GM12878 (cell line): Measurements from ENCODE around the gene HYOU1. TPM values are rescaled to one million over a fixed set of nuclear protein-coding genes. Genes with fewer than 3 reads are reported as not detected.

Source experiments
- ASH2L ChIP-seq: fragments of 300-600, 200-600 bp; sonication (generic); IDR thresholded peaks from 2 replicates; pipeline ENCODE4 v1.6.1; 2017; ENCODE audit warnings: low read depth, mild to moderate bottlenecking, borderline replicate concordance
- GATAD2B ChIP-seq: fragments of 450-650 bp; conservative IDR thresholded peaks from 2 replicates; pipeline ENCODE4 v1.6.1; 2017; ENCODE audit warnings: low read depth, mild to moderate bottlenecking, moderate library complexity
- HCFC1 ChIP-seq: fragments of 150-350 bp; IDR thresholded peaks from 2 replicates; pipeline ENCODE4 v1.6.1; 2014; ENCODE audit warnings: low read length
- IKZF1 ChIP-seq: fragments of 450-650 bp; conservative IDR thresholded peaks from 2 replicates; pipeline ENCODE4 v1.6.1; 2017; ENCODE audit warnings: antibody characterized with exemption, mild to moderate bottlenecking
- NRF1 ChIP-seq: conservative IDR thresholded peaks from 2 replicates; pipeline ENCODE4 v1.6.1; 2011; ENCODE audit warnings: mild to moderate bottlenecking, low read depth, low read length, improper control_type of control experiment
- RBBP5 ChIP-seq: fragments of 200-600 bp; sonication (generic); conservative IDR thresholded peaks from 2 replicates; pipeline ENCODE4 v1.6.1; 2016
- TBL1XR1 ChIP-seq: IDR thresholded peaks from 2 replicates; pipeline ENCODE4 v1.6.1; 2012; ENCODE audit warnings: low read depth, low read length, improper control_type of control experiment
- TCF3 ChIP-seq: IDR thresholded peaks from 2 replicates; pipeline ENCODE4 v1.6.1; 2012; ENCODE audit warnings: low read depth, mild to moderate bottlenecking, low read length, borderline replicate concordance; ENCODE audit not compliant: insufficient read depth
- ZNF24 ChIP-seq: fragments of 450-650 bp; IDR thresholded peaks from 2 replicates; pipeline ENCODE4 v1.6.1; 2017; ENCODE audit warnings: antibody characterized with exemption, mild to moderate bottlenecking
- polyA plus RNA-seq, 11 experiments: library from polyadenylated mRNA; depleted of rRNA in 4 of 11; unstranded in 6 of 11; stranded (reverse) in 5 of 11; fragments of >200 nt; fragmentation: Nextera tagmentation in 4 of 11; fragmentation: Illumina TruSeq in 1 of 11; extraction: Ambion mirVana in 4 of 11; extraction: Trizol in 1 of 11; gene quantifications; 1 replicate in 1 of 11; 2 replicates in 10 of 11; pipeline versions ENCODE4 v1.2.1 to v1.2.3, GENCODE V29; 2011 to 2016; ENCODE audit warnings: inconsistent platforms in 2 of 11, missing spikeins in 2 of 11, low read depth in 1 of 11
- total RNA-seq, 4 experiments: library from RNA; depleted of rRNA in 3 of 4; stranded (reverse); fragments of >200 nt in 3 of 4; fragmentation: Illumina TruSeq in 1 of 4; extraction: Trizol in 1 of 4; gene quantifications; 2 replicates each; pipeline versions ENCODE4 v1.2.1 to v1.2.3, GENCODE V29; 2013 to 2021
- TF ChIP-seq, protein P1 (sequence below): fragments of 450-650 bp; IDR thresholded peaks from 2 replicates; pipeline ENCODE4 v1.6.1; 2017; ENCODE audit warnings: mild to moderate bottlenecking, moderate library complexity
- TF ChIP-seq, protein P2 (sequence below): IDR thresholded peaks from 2 replicates; pipeline ENCODE4 v1.6.1; 2012; ENCODE audit warnings: mild to moderate bottlenecking, low read depth, low read length
- TF ChIP-seq, protein P3 (sequence below): fragments of 450-650 bp; formaldehyde crosslinking; IDR thresholded peaks from 2 replicates; pipeline ENCODE4 v1.4.0; 2022; ENCODE audit warnings: mild to moderate bottlenecking, moderate library complexity
- TF ChIP-seq, protein P4 (sequence below): IDR thresholded peaks from 2 replicates; pipeline ENCODE4 v1.6.1; 2012; ENCODE audit warnings: low read length, inconsistent platforms
- TF ChIP-seq, protein P5 (sequence below): IDR thresholded peaks from 2 replicates; pipeline ENCODE4 v1.6.1; 2011; ENCODE audit warnings: low read depth, mild to moderate bottlenecking, low read length, moderate library complexity, borderline replicate concordance; ENCODE audit errors: extremely low read depth

The HYOU1 gene
- total and polyA plus RNA-seq, 10 of the 15 experiments (the other 5 are each of a cell fraction or from before 2014, with no cell fraction given) = 15.4 to 157 (median 109) TPM

DNA sequence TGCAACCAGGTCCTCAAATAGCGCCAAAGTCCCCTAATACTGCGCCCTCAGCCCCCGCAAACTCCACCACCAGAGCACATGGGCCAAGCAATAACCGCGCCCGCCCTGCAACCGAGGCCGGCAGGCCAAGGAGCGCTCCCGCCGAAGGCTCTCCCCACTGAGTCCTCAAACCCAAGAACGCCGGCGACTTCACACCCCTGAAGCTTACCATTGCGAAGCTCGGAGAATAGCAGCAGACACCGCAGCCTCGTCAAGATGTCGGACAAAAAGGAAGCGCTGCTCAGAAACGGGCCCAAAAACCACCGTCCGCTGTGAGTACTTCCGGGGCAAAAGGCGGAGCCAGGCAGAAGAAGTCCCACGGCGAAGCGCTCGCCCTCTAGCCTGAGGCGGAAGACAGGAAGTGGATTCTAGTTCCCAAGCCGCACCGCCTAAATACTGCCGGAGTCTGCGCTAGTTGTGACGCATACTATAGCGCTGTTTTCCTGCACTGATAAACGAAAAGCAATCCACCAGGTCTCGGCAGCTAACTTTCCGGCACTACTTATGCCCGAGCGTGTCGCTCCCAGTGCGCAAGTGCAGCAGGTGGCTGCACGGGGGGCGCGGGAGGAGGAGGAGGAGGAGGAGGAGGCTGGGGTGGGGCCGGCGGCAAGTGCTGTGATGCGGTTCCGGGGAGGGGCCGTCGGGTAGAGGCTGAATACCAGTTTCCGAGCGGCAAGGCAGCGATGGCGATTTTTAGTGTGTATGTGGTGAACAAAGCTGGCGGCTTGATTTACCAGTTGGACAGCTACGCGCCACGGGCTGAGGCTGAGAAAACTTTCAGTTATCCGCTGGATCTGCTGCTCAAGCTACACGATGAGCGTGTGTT lies 38.7 kb downstream of the HYOU1 start, which contains the start of the genes RPS25 and TRAPPC4 (continued):
- TF ChIP-seq, protein P1, sequence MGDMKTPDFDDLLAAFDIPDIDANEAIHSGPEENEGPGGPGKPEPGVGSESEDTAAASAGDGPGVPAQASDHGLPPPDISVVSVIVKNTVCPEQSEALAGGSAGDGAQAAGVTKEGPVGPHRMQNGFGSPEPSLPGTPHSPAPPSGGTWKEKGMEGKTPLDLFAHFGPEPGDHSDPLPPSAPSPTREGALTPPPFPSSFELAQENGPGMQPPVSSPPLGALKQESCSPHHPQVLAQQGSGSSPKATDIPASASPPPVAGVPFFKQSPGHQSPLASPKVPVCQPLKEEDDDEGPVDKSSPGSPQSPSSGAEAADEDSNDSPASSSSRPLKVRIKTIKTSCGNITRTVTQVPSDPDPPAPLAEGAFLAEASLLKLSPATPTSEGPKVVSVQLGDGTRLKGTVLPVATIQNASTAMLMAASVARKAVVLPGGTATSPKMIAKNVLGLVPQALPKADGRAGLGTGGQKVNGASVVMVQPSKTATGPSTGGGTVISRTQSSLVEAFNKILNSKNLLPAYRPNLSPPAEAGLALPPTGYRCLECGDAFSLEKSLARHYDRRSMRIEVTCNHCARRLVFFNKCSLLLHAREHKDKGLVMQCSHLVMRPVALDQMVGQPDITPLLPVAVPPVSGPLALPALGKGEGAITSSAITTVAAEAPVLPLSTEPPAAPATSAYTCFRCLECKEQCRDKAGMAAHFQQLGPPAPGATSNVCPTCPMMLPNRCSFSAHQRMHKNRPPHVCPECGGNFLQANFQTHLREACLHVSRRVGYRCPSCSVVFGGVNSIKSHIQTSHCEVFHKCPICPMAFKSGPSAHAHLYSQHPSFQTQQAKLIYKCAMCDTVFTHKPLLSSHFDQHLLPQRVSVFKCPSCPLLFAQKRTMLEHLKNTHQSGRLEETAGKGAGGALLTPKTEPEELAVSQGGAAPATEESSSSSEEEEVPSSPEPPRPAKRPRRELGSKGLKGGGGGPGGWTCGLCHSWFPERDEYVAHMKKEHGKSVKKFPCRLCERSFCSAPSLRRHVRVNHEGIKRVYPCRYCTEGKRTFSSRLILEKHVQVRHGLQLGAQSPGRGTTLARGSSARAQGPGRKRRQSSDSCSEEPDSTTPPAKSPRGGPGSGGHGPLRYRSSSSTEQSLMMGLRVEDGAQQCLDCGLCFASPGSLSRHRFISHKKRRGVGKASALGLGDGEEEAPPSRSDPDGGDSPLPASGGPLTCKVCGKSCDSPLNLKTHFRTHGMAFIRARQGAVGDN = peak; percentile 69
- TF ChIP-seq ASH2L (peak; percentile 75; the same call in 1 of the 2 replicates), TCF3 (0 out of 2 replicates have a peak, but pooled peaks have one; percentile 48), ZNF24 (no peak), GATAD2B (peak; percentile 28), IKZF1 (peak; percentile 86), HCFC1 (peak; percentile 79), NRF1 (peak; percentile 47), TBL1XR1 (no peak), RBBP5 (no peak)
- TF ChIP-seq, protein P2, sequence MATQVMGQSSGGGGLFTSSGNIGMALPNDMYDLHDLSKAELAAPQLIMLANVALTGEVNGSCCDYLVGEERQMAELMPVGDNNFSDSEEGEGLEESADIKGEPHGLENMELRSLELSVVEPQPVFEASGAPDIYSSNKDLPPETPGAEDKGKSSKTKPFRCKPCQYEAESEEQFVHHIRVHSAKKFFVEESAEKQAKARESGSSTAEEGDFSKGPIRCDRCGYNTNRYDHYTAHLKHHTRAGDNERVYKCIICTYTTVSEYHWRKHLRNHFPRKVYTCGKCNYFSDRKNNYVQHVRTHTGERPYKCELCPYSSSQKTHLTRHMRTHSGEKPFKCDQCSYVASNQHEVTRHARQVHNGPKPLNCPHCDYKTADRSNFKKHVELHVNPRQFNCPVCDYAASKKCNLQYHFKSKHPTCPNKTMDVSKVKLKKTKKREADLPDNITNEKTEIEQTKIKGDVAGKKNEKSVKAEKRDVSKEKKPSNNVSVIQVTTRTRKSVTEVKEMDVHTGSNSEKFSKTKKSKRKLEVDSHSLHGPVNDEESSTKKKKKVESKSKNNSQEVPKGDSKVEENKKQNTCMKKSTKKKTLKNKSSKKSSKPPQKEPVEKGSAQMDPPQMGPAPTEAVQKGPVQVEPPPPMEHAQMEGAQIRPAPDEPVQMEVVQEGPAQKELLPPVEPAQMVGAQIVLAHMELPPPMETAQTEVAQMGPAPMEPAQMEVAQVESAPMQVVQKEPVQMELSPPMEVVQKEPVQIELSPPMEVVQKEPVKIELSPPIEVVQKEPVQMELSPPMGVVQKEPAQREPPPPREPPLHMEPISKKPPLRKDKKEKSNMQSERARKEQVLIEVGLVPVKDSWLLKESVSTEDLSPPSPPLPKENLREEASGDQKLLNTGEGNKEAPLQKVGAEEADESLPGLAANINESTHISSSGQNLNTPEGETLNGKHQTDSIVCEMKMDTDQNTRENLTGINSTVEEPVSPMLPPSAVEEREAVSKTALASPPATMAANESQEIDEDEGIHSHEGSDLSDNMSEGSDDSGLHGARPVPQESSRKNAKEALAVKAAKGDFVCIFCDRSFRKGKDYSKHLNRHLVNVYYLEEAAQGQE = peak; percentile 7; the same call in 1 of the 2 replicates
- TF ChIP-seq, protein P3, sequence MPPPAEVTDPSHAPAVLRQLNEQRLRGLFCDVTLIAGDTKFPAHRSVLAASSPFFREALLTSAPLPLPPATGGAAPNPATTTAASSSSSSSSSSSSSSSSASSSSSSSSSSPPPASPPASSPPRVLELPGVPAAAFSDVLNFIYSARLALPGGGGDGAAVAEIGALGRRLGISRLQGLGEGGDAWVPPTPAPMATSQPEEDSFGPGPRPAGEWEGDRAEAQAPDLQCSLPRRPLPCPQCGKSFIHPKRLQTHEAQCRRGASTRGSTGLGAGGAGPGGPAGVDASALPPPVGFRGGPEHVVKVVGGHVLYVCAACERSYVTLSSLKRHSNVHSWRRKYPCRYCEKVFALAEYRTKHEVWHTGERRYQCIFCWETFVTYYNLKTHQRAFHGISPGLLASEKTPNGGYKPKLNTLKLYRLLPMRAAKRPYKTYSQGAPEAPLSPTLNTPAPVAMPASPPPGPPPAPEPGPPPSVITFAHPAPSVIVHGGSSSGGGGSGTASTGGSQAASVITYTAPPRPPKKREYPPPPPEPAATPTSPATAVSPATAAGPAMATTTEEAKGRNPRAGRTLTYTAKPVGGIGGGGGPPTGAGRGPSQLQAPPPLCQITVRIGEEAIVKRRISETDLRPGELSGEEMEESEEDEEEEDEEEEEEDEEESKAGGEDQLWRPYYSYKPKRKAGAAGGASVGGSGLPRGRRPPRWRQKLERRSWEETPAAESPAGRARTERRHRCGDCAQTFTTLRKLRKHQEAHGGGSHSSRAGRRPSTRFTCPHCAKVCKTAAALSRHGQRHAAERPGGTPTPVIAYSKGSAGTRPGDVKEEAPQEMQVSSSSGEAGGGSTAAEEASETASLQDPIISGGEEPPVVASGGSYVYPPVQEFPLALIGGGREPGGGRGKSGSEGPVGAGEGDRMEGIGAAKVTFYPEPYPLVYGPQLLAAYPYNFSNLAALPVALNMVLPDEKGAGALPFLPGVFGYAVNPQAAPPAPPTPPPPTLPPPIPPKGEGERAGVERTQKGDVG (CRISPR knock-in tag) = no peak
- TF ChIP-seq, protein P4, sequence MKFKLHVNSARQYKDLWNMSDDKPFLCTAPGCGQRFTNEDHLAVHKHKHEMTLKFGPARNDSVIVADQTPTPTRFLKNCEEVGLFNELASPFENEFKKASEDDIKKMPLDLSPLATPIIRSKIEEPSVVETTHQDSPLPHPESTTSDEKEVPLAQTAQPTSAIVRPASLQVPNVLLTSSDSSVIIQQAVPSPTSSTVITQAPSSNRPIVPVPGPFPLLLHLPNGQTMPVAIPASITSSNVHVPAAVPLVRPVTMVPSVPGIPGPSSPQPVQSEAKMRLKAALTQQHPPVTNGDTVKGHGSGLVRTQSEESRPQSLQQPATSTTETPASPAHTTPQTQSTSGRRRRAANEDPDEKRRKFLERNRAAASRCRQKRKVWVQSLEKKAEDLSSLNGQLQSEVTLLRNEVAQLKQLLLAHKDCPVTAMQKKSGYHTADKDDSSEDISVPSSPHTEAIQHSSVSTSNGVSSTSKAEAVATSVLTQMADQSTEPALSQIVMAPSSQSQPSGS = no peak
- TF ChIP-seq, protein P5, sequence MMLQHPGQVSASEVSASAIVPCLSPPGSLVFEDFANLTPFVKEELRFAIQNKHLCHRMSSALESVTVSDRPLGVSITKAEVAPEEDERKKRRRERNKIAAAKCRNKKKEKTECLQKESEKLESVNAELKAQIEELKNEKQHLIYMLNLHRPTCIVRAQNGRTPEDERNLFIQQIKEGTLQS = no peak
